Dedifferentiated amniotic fluid mesenchymal stem cell (primary cell): ENCODE measurements around the gene LETM1.

Experiments used
- DNase-seq: peaks from one replicate; pipeline ENCODE4 v3.0.0-alpha.2; 2016; ENCODE audit errors: extremely low spot score

Gene LETM1

DNA sequence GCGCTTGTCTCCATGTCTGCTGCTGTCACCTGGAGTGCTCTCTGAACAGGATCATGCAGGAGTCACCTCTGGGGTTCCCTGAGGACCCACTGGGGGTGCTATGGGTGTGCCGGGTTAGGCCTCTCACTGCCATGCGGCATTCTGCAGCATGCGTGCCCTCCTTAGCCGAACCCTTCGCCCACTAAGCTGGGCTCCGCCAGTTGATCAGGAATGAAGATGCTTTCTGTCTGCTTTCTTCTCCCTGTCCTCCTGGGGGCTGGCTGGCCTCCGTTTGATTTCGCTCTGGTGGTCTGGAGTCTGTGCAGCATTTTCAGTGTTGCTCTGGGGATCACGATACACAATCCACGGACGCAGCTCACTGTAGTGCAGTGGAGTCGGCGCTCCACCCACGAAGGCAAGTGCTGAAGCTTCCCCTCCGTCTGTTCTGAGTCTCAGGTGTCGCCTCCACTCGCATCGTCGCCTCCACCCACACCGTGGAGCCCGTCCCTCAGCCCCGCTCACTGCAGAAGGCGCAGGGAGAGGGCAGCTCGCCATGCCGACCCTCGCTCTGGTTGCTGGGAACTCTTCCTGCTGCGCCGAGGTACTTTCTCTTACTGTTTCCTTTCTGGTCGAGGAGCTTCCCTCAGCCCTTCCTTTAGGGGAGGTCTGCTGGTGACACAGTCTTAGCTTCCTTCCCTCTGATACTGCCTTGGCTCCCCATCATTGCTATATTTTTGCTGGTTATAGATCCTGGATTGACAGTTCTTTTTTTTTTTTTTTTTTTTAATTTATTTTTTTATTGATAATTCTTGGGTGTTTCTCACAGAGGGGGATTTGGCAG lies 29.2 kb downstream of the LETM1 start:
- no peak for DNase-seq

DNA sequence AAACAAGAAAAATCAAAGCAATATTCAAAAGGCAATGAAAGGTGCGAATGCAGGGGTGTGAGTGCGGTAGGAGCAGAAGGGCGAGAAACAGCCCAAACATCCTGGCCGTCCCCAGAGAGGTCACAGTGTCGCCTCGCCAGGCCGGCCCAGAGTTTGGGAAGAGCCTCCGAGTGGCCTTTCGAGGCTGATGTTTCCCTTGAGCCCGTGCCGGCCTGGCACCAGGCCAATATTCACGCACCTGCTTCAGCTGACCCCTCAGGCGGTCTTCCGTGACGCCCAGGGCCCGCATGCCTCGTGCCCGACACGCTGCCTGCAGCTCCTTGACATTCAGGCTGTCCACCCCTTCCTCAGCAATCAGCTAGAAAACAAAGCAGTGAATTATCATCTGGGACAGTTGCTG lies 30.6 kb downstream of the LETM1 start:
- no peak for DNase-seq

DNA sequence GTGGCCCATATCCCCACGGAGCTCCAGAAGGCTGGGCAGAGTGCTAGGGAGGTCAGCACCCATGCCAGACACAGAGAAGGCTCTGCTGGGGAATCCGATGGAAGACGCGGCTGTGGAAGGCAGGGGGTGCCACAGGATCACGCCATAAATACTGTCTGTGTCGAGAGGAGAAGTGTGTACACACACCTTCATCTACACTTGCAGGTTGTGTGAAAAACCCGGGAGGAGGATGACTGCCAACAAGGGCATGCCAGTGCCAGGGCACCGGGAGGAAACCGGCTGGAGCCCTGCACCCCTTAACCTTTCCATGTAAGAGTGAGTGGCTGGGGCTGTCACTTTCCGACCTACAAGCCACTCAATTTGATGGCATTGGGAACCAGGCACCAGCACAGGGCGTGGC lies 31.2 kb downstream of the LETM1 start:
- no peak for DNase-seq

DNA sequence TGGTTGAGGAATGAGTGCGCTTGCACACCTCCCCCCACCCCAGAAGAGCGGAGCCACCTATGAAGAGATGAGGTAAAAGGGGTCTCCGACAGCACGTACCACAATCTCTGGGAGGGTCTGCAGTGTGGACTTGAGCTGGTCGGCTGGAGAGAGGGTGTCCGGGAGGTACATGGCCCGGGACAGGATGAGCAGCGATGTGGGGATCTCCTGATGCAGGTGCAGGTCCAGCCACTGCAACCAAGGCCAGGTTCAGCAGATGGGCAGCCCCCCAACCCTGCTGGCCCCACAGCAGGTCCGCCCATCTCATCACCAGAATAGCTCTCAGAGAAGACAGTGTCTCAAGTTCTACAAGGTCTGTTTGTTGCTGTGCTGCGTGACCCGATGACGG lies 32.4 kb downstream of the LETM1 start:
- DNase-seq: no peak

DNA sequence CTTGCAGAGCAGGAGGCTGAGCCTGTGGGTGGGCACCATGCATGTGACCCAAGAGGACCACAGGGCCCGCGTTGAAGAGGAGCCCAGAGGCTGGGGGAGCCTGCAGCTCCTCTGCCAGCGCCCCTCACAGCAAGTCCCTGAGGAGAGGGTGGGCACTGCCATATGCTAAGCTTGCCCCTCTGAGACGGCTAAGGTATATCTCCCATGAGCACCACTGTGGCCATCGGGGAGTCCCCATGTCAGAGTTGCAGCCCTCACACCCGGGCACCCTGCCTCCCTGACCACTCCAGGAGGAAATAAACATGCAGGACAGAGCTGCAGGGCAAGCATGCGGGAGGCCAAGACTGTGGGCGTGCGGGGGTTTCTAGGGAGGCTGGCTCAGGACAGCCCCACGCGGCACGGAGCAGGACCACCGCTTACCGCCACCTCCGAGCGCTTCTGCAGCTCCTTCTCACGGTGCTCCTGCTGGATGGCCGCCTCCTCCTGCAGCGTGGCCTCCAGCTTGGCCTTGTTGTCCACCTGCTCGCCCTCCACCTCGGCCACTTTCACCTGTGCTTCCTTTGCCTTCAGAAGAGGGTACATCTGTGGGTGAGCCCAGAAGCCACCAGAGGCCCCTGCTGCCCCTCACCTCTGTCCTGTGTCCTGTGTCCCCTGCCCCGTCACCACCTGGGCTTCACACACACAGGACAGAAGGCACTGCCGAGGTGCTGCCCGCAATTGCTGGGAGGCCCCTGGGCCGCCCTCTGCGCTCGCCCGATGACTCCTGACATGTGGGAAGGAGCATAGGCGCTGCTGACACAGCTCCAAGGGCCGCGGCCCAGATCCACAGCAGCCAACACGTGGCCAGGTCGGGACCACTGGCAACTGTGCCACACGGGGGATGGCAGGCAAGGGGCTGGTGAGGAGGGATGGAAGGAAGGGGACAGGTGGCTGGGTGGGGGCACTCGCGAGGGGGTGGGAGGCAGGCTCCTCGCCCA lies 33.1 kb downstream of the LETM1 start:
- no peak for DNase-seq

DNA sequence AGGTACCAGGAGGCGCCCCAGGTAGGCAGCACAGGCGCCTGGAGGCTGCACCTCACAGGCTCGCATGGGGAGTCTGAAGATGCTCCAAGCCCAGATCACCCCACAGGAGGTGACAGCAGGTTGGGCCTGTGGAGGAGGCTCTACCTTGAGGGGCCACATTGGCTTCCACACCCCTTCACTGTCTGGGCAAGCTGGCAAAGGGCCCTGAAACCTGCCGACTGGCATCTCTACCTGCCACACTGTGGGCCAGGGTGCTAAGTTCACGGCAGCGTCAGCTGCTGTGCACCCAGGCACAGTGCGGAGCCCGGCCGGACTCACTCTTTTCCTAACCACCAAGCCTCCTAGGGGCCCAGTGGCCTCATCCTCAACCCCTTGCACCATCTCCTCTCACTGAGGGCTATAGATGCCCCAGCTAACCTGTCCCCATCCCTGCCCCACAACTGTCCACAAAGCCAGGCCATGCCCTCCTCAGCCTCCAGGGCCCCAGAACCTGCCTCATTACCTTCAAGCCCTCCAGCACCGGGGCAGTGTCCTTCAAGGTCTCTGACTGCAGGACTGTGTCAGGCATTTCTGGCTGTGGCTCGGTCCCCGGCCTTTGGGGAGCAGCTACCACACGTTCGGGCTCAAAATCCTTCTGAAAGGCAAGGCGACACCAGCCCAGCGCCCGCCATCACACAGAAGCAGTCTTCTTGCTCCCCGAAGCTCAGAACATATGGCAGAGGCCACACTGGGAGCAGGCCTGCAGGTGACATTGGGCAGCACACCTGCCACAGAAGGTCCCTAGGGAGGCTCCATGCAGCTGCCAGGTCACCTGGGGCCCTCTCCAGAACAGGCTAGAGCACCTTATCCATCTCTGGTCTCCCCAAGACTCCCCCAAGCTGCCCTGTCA lies 34.0 kb downstream of the LETM1 start:
- no peak for DNase-seq

DNA sequence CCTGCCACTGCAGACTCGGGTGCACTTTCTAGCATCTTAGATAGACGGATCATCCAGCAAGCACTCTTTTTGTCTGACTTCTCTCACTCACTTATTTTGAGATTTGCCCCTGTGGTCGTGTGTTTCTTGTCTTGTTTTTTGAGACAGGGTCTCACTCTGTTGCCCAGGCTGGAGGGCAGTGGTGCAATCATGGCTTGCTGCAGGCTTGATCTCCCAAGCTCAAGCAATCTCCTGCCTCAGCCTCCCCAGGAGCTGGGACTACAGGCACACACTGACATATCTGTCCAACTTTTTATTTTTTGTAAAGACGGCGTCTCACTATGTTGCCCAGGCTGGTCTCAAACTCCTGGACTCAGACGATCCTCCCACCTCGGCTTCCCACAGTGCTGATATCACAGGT lies 36.1 kb downstream of the LETM1 start:
- DNase-seq: no peak

DNA sequence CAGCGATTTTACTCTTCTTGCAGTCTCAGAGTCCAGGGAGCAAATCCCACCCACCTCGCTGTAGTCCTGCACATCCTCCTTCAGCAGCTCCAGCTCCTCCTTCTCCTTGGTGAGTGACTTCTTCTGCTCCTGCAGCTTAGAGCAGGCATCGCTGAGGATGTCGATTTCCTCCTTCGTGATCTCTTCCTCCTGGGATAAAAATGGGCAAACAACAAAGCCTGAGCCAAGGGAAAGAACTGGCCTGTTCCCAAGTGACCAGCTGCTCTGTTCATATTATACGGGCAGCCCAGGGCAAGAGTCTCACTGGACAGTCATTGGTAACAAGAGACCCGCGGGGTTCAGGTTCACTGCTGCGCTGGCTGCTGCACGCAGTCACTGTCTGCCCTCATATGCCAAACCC lies 36.7 kb downstream of the LETM1 start:
- DNase-seq: no peak

DNA sequence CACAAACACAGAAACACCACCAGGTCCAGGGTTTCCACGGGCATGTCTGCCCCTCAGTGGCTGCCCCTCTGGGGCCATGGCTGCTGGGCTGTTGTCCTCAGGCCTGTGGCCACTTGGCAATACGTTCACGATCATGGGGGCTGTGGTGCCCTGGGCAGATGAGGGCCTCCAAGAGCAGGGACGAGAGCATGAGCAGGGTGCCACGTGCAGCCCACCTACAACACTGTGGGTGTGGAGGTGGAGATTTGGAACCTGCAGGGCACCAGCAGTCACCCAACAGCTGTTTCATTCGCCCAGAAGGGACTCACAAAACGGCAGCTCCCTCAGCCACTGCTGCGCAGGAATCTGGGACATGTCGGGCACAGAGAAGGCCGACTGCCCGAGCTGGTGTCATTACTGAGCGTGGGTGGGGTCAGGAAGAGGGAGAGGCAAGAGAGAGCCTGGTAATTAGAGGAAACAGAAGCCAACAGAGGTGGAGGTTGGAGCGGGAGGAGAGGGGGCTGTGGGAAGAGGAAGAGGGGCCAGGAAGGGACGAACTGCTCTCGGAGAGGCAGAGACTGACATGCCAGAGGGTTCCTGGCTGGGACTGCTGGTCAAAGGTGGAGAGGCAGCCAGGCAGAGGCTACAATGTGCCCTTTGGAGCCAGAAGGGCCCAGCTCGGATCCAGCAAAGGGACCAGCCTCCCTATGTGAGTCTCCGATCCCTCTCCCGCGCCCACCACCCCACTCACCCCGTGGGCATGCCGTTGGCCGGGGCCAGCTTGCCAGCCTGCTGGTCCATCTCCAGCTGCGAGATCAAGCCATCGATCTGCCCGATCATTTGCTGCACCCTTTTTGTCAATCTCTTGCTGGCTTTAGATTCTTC lies 39.7 kb downstream of the LETM1 start:
- DNase-seq: no peak

DNA sequence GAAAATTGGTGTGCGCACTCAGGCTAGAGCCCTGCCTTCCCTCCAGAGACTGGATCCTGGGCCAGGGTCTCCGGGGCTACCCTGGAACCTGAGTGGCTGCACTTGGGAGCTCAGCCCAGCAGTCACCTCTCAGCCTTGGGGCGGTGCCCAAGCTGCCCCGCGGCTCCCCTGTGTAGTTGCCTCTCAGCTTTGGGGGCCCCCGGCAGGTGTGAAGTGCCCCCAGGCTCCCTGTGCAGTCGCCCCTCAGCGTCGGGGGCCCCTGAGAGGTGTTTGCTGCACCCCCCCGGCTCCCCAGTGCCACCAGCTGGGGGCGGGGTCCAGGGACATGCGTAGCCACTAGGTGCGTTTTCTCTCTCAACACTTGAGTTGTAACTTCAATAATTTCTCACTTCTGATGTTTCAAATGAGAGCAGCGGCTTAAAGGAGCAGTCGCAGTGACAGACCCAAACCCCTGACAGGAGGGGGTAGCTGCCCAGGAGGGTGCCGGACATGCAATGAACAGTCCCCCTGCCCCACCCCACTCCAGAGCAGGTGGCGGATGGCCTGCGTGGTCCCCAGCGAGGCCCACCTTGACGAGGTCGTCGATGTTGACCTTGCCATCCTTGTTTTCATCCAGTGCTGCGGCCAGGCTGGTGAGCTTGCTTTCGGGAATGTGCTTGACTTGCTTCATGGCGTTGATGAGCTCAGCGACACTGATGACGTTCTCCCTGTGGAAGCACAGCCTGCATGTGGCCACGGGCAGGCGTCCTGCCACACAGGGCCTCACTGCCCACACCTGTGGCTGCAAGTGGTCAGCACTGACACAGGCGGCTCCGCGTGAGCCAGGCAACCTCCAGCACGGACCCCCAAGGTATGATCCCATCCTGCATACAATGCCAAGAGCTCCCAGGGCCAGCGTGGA lies 40.6 kb downstream of the LETM1 start:
- no peak for DNase-seq

DNA sequence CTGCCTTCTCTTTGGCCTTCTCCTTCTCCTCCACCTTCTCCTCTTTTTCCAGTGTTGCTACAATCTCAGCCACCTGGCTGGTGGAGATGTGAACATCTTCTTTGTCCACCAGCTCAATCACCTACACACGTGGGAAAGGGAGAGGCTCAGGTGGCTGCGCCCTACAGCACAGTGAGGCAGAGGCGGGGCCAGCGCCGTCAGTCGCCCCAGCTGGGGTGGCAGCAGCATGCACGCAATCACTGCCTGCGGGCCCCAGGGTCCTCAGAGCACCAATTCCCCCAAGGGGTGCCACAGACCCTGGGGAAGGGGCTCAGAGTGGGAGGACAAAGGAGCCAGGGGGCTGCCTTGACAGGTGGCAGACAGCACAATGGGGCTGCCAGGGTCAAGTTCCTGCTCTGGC lies 41.5 kb downstream of the LETM1 start:
- DNase-seq: no peak

DNA sequence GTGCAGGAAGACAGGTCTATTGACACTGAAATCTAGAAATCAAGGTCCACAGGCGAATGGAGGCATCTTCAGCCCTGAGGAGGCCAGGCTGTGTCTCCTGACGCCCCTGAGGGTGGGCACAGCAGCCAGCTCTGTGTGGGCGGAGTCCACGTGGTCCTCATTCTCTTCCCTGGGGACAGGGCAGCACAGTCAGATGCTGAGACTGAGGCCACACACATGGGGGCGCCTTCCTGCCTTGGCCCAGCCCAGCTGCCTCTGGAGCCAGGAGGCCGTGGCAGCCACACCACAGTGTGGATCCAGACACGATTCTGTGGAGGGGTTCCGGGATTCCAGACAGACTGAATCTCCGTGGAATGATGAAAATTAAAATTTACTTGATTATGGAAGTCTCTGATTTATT lies 42.0 kb downstream of the LETM1 start:
- DNase-seq: no peak

DNA sequence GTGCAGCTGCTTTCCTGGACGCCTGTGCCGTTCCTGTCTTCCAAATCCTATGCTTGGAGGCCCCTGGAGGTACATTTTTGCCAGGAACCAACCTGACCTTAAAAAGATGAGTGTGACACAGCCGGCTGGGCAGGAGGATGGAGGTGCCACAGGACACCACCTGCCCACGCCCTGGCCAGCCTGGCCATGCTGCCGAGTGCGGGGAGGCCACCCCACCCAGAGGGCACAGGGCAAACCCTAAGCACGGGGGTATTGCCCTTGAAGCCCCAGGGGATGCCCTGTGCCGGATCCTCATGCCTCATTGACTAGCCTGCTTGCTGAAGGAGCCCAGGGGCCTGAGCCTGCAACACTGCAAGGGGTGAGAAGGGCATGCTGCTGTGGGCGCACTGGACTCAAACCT lies 42.7 kb downstream of the LETM1 start:
- no peak for DNase-seq

DNA sequence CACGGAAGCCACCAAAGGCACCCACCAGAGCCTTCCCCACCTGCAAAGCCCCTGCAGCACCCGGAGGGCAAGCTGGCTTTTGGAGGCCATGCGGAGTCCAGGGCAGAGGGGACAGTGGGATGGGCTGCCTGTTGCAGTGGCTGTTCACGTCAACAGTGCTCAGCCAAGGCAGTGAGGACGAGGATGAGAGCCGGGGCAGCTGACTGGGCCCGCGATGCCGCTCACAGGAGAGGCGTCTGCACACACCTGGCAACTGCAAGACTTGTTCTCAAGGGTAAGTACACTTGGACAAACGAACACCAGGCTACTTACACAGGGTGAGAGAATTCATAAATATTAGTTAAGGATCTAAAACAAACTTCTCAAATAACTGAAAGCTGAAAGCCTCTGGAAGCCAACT lies 43.2 kb downstream of the LETM1 start:
- DNase-seq: no peak

DNA sequence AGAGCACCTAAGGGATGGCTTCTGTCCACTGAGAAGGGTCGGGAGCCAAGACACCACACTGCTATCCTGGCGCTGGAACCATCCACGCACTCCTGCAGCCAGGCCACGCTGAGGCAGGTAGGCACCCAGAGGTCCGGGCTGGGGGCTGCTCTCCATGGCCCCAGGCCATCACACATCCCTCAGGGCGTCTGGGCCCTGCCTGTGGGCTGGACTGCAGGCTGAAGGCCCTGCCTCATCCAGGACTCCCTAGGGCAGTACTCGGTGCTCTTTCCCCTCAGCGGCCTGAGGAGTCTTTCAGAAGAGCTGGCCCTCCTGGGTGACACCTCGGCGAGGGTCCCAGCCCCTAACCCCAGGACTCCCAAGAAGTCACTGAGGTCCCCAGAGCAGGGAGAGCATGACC lies 45.2 kb downstream of the LETM1 start:
- no peak for DNase-seq

DNA sequence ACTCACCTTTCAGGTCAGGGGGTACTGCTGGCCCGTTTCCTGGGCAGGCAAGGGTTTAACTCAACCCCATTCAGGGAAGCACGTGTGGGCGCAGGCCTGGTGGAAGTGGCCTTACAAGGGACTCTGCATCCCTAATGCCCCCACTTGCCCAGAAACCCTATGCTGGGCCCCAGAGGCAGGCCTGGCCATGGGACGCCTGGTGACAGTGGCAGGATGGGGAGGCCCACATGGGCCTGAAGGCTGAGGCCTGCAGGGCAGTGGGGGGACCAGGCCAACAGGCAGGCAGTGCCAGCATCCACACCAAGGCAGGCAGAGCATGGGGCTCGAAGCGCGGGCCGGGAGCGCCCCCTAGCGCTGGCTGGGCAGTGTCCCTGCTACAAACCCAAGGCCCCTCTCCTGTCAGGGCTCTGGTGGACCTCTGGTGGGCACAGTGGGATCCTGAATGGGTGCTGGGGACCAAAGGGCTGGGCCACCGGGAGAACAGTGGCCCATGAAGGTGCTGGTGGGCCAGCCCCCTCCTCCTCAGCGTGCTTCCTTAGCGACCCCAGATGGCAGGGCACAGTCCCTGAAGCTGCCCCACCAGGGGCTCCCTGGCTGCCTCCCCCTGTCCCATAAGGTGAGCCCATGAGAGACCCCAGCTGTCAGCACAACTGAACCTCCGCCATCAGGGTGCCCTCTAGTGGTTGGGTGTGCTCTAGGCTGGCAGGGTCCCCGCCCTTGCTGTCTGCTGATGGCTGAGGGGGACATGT lies 46.0 kb downstream of the LETM1 start:
- peak; percentile 16 for DNase-seq

DNA sequence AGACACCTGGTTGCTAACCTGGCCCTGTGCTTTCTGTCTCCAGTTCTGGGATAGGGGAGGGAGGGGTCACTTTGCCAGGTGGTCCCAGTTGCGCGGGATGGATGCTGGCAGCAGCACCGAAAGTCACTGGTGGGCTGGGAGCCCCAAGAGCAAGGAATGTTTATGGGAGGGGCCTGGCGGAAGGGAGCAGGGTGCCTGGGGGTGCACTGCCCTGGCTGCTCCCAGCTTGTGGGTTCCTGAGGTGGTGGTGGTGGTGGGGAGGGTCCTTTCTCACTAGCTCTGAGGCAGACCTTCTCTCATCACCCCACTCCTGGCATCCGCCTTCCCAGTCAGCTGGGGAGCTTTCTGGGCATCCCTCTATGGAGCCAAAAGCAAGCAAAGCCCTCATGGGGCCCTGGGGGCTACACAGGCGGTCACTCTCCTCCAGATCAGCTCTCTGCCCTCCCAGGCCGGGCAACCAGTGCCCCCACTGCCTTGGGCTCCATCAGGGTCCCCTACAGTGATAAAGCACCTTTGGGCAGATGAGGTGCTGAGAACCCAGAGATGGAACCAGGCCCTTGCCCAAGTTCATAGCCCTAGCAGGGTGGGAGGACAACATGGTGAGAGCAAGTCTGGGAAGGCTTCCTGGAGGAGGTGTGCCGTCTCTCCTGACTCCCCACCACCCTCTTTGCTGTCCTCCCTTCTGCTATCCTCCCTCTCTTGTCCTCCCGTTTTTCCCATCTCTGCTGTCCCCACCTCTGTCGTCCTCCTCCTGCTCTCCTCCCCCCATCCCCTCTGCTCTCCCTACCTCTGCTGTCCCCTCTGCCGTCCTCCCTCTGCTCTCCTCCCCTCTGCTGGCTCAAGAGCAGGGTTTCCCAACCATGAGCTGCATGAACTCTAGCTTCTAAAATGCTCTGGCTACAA lies 46.9 kb downstream of the LETM1 start:
- DNase-seq: no peak

DNA sequence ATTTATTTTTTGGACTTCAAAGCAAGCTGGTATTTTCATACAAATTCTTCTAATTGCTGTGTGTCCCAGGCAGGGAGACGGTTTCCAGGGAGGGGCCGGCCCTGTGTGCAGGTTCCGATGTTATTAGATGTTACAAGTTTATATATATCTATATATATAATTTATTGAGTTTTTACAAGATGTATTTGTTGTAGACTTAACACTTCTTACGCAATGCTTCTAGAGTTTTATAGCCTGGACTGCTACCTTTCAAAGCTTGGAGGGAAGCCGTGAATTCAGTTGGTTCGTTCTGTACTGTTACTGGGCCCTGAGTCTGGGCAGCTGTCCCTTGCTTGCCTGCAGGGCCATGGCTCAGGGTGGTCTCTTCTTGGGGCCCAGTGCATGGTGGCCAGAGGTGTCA lies 47.6 kb downstream of the LETM1 start:
- DNase-seq: no peak
